K562 (cell line): ENCODE data around the gene HLA-DQB1. TPM values are rescaled to one million over a fixed set of nuclear protein-coding genes. Genes with fewer than 3 reads are reported as not detected.

Experiments used
- ATAC-seq: fragments of 200-7000 bp; cut with Tn5 transposase; 3 replicates; pipeline ENCODE4 v1.9.1; 2020; ENCODE audit warnings: moderate library complexity
- BruUV-seq: library from RNA; stranded (reverse); fragments of 400-500 nt; replicated peaks from 2 replicates; lab custom pipeline; 2021; lab: Mats Ljungman, UMichigan
- CTCF ChIA-PET: fragments of 300-600 bp; formaldehyde crosslinking; extraction: SDS; loops from one replicate; lab custom pipeline; 2021; ENCODE audit warnings: low intra/inter-chr PET ratio; lab: Yijun Ruan, JAX
- POLR2A ChIA-PET: fragments of 300-600, 350-650 bp; sonication (Branson Sonifier 250); formaldehyde crosslinking; extraction: SDS; loops from one replicate; lab custom pipeline; 2021; ENCODE audit warnings: antibody characterized with exemption, inconsistent platforms; lab: Yijun Ruan, JAX
- DNase-seq, 4 experiments: peaks; one replicate each; pipeline versions ENCODE4 v3.0.0 to v3.0.0-alpha.2; 2011 to 2018; ENCODE audit warnings: low spot score in 3 of 4, mixed read lengths in 3 of 4; ENCODE audit errors: extremely low read depth in 1 of 4
- FAIRE-seq: peaks from 2 replicates; lab custom pipeline; 2011; peaks lifted over from hg19 to GRCh38; lab: Jason Lieb, UNC
- H2AFZ ChIP-seq: 2 replicates; pipeline ENCODE4 v1.6.0; 2011; ENCODE audit warnings: low read depth, low read length, control low read depth, inconsistent platforms
- H3K27ac ChIP-seq: fragments of 200-600 bp; 3 replicates; pipeline ENCODE4 v1.8.0; 2011; ENCODE audit warnings: low read depth, mild to moderate bottlenecking, control low read depth, inconsistent platforms, low read length, moderate library complexity, mixed read lengths; ENCODE audit errors: extremely low read depth
- H3K27me3 ChIP-seq, 2 experiments: fragments of 300-600 bp in 1 of 2; 2 replicates in 1 of 2; 3 replicates in 1 of 2; pipeline versions ENCODE4 v1.6.0 to v1.8.0; 2011; ENCODE audit warnings: inconsistent platforms in 2 of 2, low read length in 2 of 2, mild to moderate bottlenecking in 1 of 2, mixed read lengths in 1 of 2, moderate library complexity in 1 of 2; ENCODE audit not compliant: control insufficient read depth in 2 of 2, insufficient read depth in 2 of 2
- H3K36me3 ChIP-seq: fragments of 300-600 bp; 3 replicates; pipeline ENCODE4 v1.8.0; 2011; ENCODE audit warnings: mild to moderate bottlenecking, low read length, inconsistent platforms; ENCODE audit not compliant: control insufficient read depth, insufficient read depth
- H3K4me1 ChIP-seq, 2 experiments: fragments of 200-600 bp in 1 of 2; replicated peaks in 1 of 2; 2 replicates in 1 of 2; 3 replicates in 1 of 2; pipeline versions ENCODE4 v1.5.1 to v1.8.0; 2011; ENCODE audit warnings: inconsistent platforms in 2 of 2, low read length in 2 of 2, mild to moderate bottlenecking in 1 of 2, mixed read lengths in 1 of 2, moderate library complexity in 1 of 2; ENCODE audit not compliant: control insufficient read depth in 2 of 2, insufficient read depth in 2 of 2
- H3K4me2 ChIP-seq: 2 replicates; pipeline ENCODE4 v1.6.1; 2011; ENCODE audit warnings: low read length, control low read depth, inconsistent platforms, mixed read lengths; ENCODE audit not compliant: insufficient read depth
- H3K4me3 ChIP-seq: fragments of 200-600 bp; sonication (generic), shearing (Covaris generic); 2 replicates; pipeline ENCODE4 v1.5.1; 2016; ENCODE audit warnings: control low read depth, inconsistent platforms
- H3K79me2 ChIP-seq: fragments of 200-600 bp; 3 replicates; pipeline ENCODE4 v1.8.0; 2011; ENCODE audit warnings: low read length, inconsistent platforms; ENCODE audit not compliant: control insufficient read depth, insufficient read depth
- H3K9ac ChIP-seq, 2 experiments: 2 replicates each; pipeline versions ENCODE4 v1.6.0 to v1.6.1; 2011; ENCODE audit warnings: low read depth in 2 of 2, low read length in 2 of 2, control low read depth in 1 of 2, inconsistent platforms in 1 of 2, mild to moderate bottlenecking in 1 of 2, mixed read lengths in 1 of 2; ENCODE audit not compliant: insufficient read depth in 1 of 2
- H3K9me1 ChIP-seq: one replicate; pipeline ENCODE4 v1.6.0; 2011; ENCODE audit warnings: inconsistent platforms, mild to moderate bottlenecking, low read length, moderate library complexity; ENCODE audit not compliant: control insufficient read depth, insufficient read depth
- H3K9me3 ChIP-seq: replicated peaks from 2 replicates; pipeline ENCODE4 v1.5.1; 2011; ENCODE audit warnings: low read depth, low read length, inconsistent platforms; ENCODE audit not compliant: control insufficient read depth, insufficient read depth
- H4K20me1 ChIP-seq: replicated peaks from 2 replicates; pipeline ENCODE4 v1.6.1; 2011; ENCODE audit warnings: low read length, inconsistent platforms, mixed read lengths; ENCODE audit not compliant: control insufficient read depth, insufficient read depth
- GATAD2A ChIP-seq: fragments of 450-650 bp; IDR thresholded peaks from 2 replicates; pipeline ENCODE4 v1.6.1; 2017
- HDAC8 ChIP-seq: fragments of 450-650 bp; IDR thresholded peaks from 2 replicates; pipeline ENCODE4 v1.6.1; 2016; ENCODE audit warnings: mild to moderate bottlenecking, missing genetic modification characterization, moderate library complexity, missing compliant biosample characterization
- HEY1 ChIP-seq: fragments of 250-450 bp; sonication (Bioruptor Pico); IDR thresholded peaks from 2 replicates; pipeline ENCODE4 v1.5.0; 2020; ENCODE audit warnings: mild to moderate bottlenecking, moderate library complexity, borderline replicate concordance
- NFE2 ChIP-seq: IDR thresholded peaks from 2 replicates; pipeline ENCODE4 v1.6.1; 2014; ENCODE audit warnings: antibody characterized with exemption, low read depth
- PCBP2 ChIP-seq: fragments of 200-400 bp; formaldehyde crosslinking; IDR thresholded peaks from 2 replicates; pipeline ENCODE4 v1.6.1; 2018; ENCODE audit warnings: low read length, low read depth, mild to moderate bottlenecking, moderate library complexity; ENCODE audit not compliant: poor library complexity, severe bottlenecking
- TCF7L2 ChIP-seq: fragments of 150-350 bp; IDR thresholded peaks from 2 replicates; pipeline ENCODE4 v1.6.1; 2016; ENCODE audit warnings: low read depth, mild to moderate bottlenecking, low read length, moderate library complexity
- ZNF146 ChIP-seq: IDR thresholded peaks from one replicate; pipeline ENCODE4 v1.6.1; 2018; ENCODE audit warnings: missing compliant biosample characterization; ENCODE audit not compliant: unreplicated experiment
- WGBS: fragments of 100-300 bp; shearing (Covaris generic); methylation state at CpG from one replicate; pipeline ENCODE4 v1.1.6; 2016; ENCODE audit warnings: low coverage, mixed read lengths; ENCODE audit not compliant: insufficient coverage; ENCODE audit errors: missing lambda C conversion rate; 5-methylcytosine and 5-hydroxymethylcytosine counted together
- in situ Hi-C: fragments of 300-500 bp; cut with MboI; formaldehyde crosslinking; loops from 4 replicates; pipeline ENCODE4 v1.15.0; 2018; ENCODE audit warnings: inconsistent platforms, mixed read lengths
- intact Hi-C: fragments of 100-400 bp; cut with micrococcal nuclease; formaldehyde crosslinking; loops from 2 replicates; pipeline ENCODE4 v1.14.2; 2022
- polyA plus RNA-seq, 8 experiments: library from polyadenylated mRNA; depleted of rRNA in 4 of 8; stranded (reverse) in 5 of 8; unstranded in 3 of 8; fragments of >200 nt; fragmentation: Nextera tagmentation in 2 of 8; fragmentation: Illumina TruSeq in 1 of 8; extraction: Ambion mirVana in 2 of 8; extraction: Trizol in 1 of 8; gene quantifications; 2 replicates each; pipeline versions ENCODE4 v1.2.1 to v1.2.3, GENCODE V29; 2011 to 2014; ENCODE audit warnings: inconsistent platforms in 1 of 8, missing spikeins in 1 of 8
- total RNA-seq, 7 experiments: library from RNA; depleted of rRNA in 6 of 7; stranded (reverse); fragments of >200 nt in 6 of 7; fragmentation: Illumina TruSeq in 2 of 7; extraction: Trizol in 2 of 7; gene quantifications; 2 replicates each; pipeline versions ENCODE4 v1.2.1 to v1.2.3, GENCODE V29; 2011 to 2021; ENCODE audit warnings: low replicate concordance in 1 of 7
- TF ChIP-seq, protein P1 (sequence below): fragments of 250-450 bp; sonication (Bioruptor Pico); IDR thresholded peaks from 2 replicates; pipeline ENCODE4 v1.5.0; 2021; ENCODE audit warnings: mild to moderate bottlenecking, moderate library complexity
- TF ChIP-seq, protein P2 (sequence below): fragments of 250-450 bp; sonication (Bioruptor Pico); IDR thresholded peaks from 2 replicates; pipeline ENCODE4 v1.8.0; 2022; ENCODE audit warnings: moderate library complexity, mild to moderate bottlenecking, inconsistent platforms
- TF ChIP-seq, protein P3 (sequence below): fragments of 250-450 bp; sonication (Bioruptor Pico); IDR thresholded peaks from 2 replicates; pipeline ENCODE4 v1.8.0; 2022; ENCODE audit warnings: inconsistent platforms, mild to moderate bottlenecking, moderate library complexity, borderline replicate concordance
- TF ChIP-seq, protein P4 (sequence below): fragments of 250-450 bp; sonication (Bioruptor Pico); IDR thresholded peaks from 2 replicates; pipeline ENCODE4 v1.5.0; 2021; ENCODE audit warnings: mild to moderate bottlenecking, borderline replicate concordance

Gene HLA-DQB1
- total and polyA plus RNA-seq, 9 of the 15 experiments (the other 6 are each of a cell fraction or from before 2014, with no cell fraction given) = 0.29 TPM; not detected in 8

DNA sequence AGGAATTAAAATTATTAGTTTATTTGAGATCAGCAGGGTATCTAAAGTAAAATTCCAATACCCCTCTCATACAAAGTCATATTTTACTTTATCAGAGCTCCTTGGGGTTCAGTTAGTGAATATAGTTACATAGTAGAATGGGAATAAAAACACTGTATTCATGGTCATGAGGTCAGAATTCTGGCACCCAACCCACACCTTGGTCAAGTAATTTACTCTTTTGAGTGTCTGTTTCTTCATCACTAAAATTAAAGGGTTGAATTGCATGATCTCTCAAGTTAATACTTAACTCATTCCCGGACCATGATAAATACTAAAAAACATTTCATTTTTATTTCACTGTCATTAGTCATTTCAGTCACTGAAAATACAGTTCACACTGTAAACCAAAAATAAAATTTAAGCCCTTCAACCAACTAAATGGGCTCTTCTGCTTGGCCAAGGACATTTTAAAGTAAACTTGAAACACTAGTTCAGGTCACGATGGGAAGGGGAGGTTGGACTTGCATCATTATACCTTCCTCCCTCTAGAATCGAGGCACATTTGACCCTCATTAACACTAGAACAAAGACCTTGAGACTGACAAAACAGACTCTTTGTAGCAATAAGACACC is 55.7 kb downstream of the HLA-DQB1 start:
- CTCF ChIA-PET = no interaction called here
- no peak overlapping the region for H3K9ac ChIP-seq
- no TSS peak for BruUV-seq
- TF ChIP-seq, protein P1, sequence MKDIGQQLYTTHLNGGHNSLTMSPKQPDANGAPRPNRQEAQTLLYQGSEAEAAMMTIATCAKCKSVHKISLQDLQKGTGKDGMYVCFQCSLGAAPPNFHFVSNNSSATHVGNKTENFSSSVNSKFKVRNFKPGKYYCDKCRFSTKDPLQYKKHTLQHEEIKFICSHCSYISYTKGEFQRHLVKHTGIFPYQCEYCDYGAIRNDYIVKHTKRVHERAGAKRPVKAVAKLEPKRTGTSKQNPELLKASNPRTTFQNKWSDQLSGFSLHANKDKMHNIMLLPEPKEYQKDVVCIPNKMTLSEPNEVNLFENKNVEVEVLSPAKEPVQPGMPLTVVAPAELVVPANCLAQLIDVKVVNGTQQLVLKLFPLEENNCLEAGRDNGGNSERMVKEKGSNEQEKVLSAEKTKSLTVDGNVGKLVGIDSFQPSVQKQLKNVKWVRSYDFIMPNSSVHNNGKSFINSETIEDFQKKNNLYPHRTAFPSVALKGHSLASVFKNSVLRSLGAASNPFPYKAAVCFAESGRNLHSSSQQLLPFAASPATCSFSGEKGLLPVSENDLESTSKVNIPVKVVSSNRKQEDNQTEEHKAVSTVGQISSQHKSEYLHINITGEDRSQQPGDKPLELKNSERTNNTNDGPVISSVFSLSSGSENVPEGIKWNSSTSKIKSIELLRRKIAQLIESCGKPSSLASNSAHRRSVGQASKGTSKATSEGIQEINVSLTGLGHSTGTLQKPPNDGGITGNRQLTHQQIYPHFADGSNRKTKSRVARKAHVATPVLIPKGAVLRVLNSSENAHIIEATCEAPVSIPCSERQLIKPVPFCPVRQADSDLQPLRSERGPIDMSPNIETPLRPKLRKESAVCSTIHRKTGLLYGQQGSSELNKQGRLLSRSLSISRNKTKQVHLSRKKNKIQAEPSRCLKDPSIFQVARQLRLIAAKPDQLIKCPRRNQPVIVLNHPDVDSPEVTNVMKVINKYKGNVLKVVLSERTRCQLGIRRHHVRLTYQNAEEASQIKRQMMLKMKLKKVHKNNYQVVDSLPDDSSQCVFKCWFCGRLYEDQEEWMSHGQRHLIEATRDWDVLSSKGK (CRISPR knock-in tag) = no peak
- TF ChIP-seq HEY1 (CRISPR knock-in tag) (no peak), HDAC8 (no peak), GATAD2A (no peak), NFE2 (no peak), ZNF146 (no peak), PCBP2 (no peak), TCF7L2 (no peak)
- TF ChIP-seq, protein P2, sequence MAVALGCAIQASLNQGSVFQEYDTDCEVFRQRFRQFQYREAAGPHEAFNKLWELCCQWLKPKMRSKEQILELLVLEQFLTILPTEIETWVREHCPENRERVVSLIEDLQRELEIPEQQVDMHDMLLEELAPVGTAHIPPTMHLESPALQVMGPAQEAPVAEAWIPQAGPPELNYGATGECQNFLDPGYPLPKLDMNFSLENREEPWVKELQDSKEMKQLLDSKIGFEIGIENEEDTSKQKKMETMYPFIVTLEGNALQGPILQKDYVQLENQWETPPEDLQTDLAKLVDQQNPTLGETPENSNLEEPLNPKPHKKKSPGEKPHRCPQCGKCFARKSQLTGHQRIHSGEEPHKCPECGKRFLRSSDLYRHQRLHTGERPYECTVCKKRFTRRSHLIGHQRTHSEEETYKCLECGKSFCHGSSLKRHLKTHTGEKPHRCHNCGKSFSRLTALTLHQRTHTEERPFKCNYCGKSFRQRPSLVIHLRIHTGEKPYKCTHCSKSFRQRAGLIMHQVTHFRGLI (CRISPR knock-in tag) = no peak
- TF ChIP-seq, protein P3, sequence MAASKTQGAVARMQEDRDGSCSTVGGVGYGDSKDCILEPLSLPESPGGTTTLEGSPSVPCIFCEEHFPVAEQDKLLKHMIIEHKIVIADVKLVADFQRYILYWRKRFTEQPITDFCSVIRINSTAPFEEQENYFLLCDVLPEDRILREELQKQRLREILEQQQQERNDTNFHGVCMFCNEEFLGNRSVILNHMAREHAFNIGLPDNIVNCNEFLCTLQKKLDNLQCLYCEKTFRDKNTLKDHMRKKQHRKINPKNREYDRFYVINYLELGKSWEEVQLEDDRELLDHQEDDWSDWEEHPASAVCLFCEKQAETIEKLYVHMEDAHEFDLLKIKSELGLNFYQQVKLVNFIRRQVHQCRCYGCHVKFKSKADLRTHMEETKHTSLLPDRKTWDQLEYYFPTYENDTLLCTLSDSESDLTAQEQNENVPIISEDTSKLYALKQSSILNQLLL (CRISPR knock-in tag) = no peak
- TF ChIP-seq, protein P4, sequence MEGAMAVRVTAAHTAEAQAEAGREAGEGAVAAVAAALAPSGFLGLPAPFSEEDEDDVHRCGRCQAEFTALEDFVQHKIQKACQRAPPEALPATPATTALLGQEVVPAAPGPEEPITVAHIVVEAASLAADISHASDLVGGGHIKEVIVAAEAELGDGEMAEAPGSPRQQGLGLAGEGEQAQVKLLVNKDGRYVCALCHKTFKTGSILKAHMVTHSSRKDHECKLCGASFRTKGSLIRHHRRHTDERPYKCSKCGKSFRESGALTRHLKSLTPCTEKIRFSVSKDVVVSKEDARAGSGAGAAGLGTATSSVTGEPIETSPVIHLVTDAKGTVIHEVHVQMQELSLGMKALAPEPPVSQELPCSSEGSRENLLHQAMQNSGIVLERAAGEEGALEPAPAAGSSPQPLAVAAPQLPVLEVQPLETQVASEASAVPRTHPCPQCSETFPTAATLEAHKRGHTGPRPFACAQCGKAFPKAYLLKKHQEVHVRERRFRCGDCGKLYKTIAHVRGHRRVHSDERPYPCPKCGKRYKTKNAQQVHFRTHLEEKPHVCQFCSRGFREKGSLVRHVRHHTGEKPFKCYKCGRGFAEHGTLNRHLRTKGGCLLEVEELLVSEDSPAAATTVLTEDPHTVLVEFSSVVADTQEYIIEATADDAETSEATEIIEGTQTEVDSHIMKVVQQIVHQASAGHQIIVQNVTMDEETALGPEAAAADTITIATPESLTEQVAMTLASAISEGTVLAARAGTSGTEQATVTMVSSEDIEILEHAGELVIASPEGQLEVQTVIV (CRISPR knock-in tag) = no peak

More for the DNA sequence above, 55.7 kb downstream of the HLA-DQB1 start:
- Histone ChIP-seq H2AFZ (no peak overlapping the region), H3K9me1 (no peaks in the 10 kb centered on the region), H3K4me2 (no peak overlapping the region), H3K4me3 (no peak overlapping the region), H3K4me1 (peaks cover 0 to 3% of the 10 kb centered on the region in 2 experiments; a peak in 1 of 5 replicates), H3K79me2 (no peaks in the 10 kb centered on the region), H4K20me1 (no peaks in the 10 kb centered on the region), H3K9me3 (no peaks in the 10 kb centered on the region), H3K27ac (no peak overlapping the region), H3K27me3 (no peaks in the 10 kb centered on the region), H3K36me3 (no peaks in the 10 kb centered on the region)
- ATAC-seq = no peak
- intact Hi-C loops (no loop called here), in situ Hi-C loops (no loop called here)
- no peak for DNase-seq
- FAIRE-seq = no peak
- 6% methylated on average over 3 of the region's 3 CpGs for WGBS
- POLR2A ChIA-PET = no interaction called here
